Measurements from ENCODE around the gene TMEM95. TPM values are rescaled to one million over a fixed set of nuclear protein-coding genes. Genes with fewer than 3 reads are reported as not detected.
"Not testable (repeated sequence)": the region's sequence is repeated elsewhere in the genome, so short reads cannot be mapped to it uniquely, and the experiment has no call there.

Gene TMEM95
- polyA plus RNA-seq, 3 donors, result not detected

- no peak overlapping the region for H3K27ac ChIP-seq (ENCODE audit: low read depth, low read length)
- WGBS, 3 donors, result 58 to 65% (median 60%) methylated on average over 3 of the region's 3 CpGs
These were observed 7.0 kb downstream of the TMEM95 start for GRCh38 chr17:7361906-7362305.

GRCh38 chr17:7363311-7363710 is 8.4 kb downstream of the TMEM95 start:
- H3K27ac ChIP-seq (ENCODE audit: low read depth, low read length), result no peak overlapping the region
- 84 to 96% (median 94%) methylated on average over 6 of the region's 6 CpGs for WGBS, 3 donors

GRCh38 chr17:7365963-7366362 is 11.0 kb downstream of the TMEM95 start:
- not testable (repeated sequence) for H3K27ac ChIP-seq (ENCODE audit: low read depth, low read length)
- WGBS, 3 donors, result 90 to 93% (median 91%) methylated on average over 6 of the region's 7 CpGs

- no peak overlapping the region for H3K27ac ChIP-seq (ENCODE audit: low read depth, low read length)
- 82 to 91% (median 86%) methylated on average over 8 of the region's 8 CpGs for WGBS, 3 donors
These were observed 12.1 kb downstream of the TMEM95 start for GRCh38 chr17:7367083-7367482.

- WGBS, 3 donors, result 64 to 72% (median 67%) methylated on average over 13 of the region's 13 CpGs
- no peak overlapping the region for H3K27ac ChIP-seq (ENCODE audit: low read depth, low read length)
These were observed 13.1 kb downstream of the TMEM95 start for GRCh38 chr17:7367918-7368598.

- not testable (repeated sequence) for H3K27ac ChIP-seq (ENCODE audit: low read depth, low read length)
- WGBS, 3 donors, result 80 to 83% (median 81%) methylated on average over 5 of the region's 5 CpGs
These were observed 13.6 kb downstream of the TMEM95 start for GRCh38 chr17:7368599-7368994.

- H3K27ac ChIP-seq (ENCODE audit: low read depth, low read length), result no peak overlapping the region
- 59 to 91% (median 79%) methylated on average over 5 of the region's 5 CpGs for WGBS, 3 donors
These were observed 14.9 kb downstream of the TMEM95 start for GRCh38 chr17:7369825-7370224.

- H3K27ac ChIP-seq (ENCODE audit: low read depth, low read length), result no peak overlapping the region
- 78 to 87% (median 85%) methylated on average over 4 of the region's 4 CpGs for WGBS, 3 donors
These were observed 15.9 kb downstream of the TMEM95 start for GRCh38 chr17:7370853-7371252.

- WGBS, 3 donors, result 89 to 95% (median 94%) methylated on average over 2 of the region's 2 CpGs
- no peak overlapping the region for H3K27ac ChIP-seq (ENCODE audit: low read depth, low read length)
These were observed 19.4 kb downstream of the TMEM95 start for GRCh38 chr17:7374353-7374752.

GRCh38 chr17:7379134-7379533 is 24.2 kb downstream of the TMEM95 start:
- 96 to 98% (median 98%) methylated on average over 3 of the region's 3 CpGs for WGBS, 3 donors
- H3K27ac ChIP-seq (ENCODE audit: low read depth, low read length), result no peak overlapping the region

- H3K27ac ChIP-seq (ENCODE audit: low read depth, low read length), result no peak overlapping the region
- WGBS, 3 donors, result 11 to 32% (median 30%) methylated on average over 7 of the region's 7 CpGs
These were observed 25.4 kb downstream of the TMEM95 start for GRCh38 chr17:7380321-7380720.

- H3K27ac ChIP-seq (ENCODE audit: low read depth, low read length), result no peak within 1 kb of the TSS
- 4 to 5% (median 5%) methylated on average over 31 to 52 of the region's 52 CpGs for WGBS, 3 donors
These were observed 26.1 kb downstream of the TMEM95 start, which contains the start of gene TNK1 for GRCh38 chr17:7380855-7381683. Gene TNK1, plus strand, starts transcription at chr17:7381089. Its CDS starts 1,838 bp downstream, at chr17:7382927.

- no peak overlapping the region for H3K27ac ChIP-seq (ENCODE audit: low read depth, low read length)
- WGBS, 3 donors, result 90 to 93% (median 91%) methylated on average over 10 of the region's 10 CpGs
These were observed 27.9 kb downstream of the TMEM95 start for GRCh38 chr17:7382901-7383300.

- no peak overlapping the region for H3K27ac ChIP-seq (ENCODE audit: low read depth, low read length)
- 76 to 88% (median 84%) methylated on average over 11 of the region's 11 CpGs for WGBS, 3 donors
These were observed 28.4 kb downstream of the TMEM95 start for GRCh38 chr17:7383371-7383741.

- H3K27ac ChIP-seq (ENCODE audit: low read depth, low read length), result no peak overlapping the region
- WGBS, 3 donors, result 12 to 66% (median 14%) methylated on average over 56 to 65 of the region's 65 CpGs
These were observed 29.0 kb downstream of the TMEM95 start for GRCh38 chr17:7383742-7384488.

- 51 to 81% (median 60%) methylated on average over 21 to 23 of the region's 23 CpGs for WGBS, 3 donors
- no peak overlapping the region for H3K27ac ChIP-seq (ENCODE audit: low read depth, low read length)
These were observed 29.6 kb downstream of the TMEM95 start for GRCh38 chr17:7384489-7385081.

- 95 to 98% (median 97%) methylated on average over 10 of the region's 10 CpGs for WGBS, 3 donors
- H3K27ac ChIP-seq (ENCODE audit: low read depth, low read length), result no peak overlapping the region
These were observed 33.9 kb downstream of the TMEM95 start for GRCh38 chr17:7388856-7389255.
